OCI-LY1 (cell line): ENCODE measurements around the gene CTNNA3.

ENCODE experiments used
- EZH2 ChIP-seq: fragments of 200-600 bp; sonication (generic), shearing (Covaris generic); IDR thresholded peaks from 2 replicates; pipeline ENCODE4 v1.8.0; 2017; ENCODE audit warnings: borderline replicate concordance, mixed run types, mild to moderate bottlenecking, antibody characterized with exemption, low read length, moderate library complexity, mixed read lengths
- TF ChIP-seq, protein P1 (sequence below): fragments of 200-600 bp; sonication (generic), shearing (Covaris generic); IDR thresholded peaks from 2 replicates; pipeline ENCODE4 v1.5.1; 2017; ENCODE audit warnings: mild to moderate bottlenecking, antibody characterized with exemption, low read length, moderate library complexity, mixed read lengths

DNA sequence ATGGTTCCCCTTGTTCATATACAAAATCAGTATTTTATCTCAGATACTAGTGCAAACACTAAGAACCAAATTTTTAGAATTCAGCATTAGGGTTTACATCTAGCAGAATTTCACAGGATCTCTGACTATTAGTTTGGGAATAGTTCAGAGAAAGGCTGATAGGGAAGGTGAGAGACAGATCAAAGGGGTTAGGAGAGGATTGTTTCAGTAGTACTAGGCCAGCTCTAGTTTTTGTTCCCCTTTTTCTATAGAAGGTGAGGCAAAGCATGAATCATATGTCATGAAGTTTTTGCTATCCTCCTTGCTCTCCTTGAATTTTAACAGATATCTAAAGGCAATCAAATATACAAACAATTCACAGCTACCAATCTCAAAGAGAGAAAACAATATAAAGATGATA lies 26.1 kb upstream of the CTNNA3 start:
- TF ChIP-seq EZH2 = no peak
- TF ChIP-seq, protein P1, sequence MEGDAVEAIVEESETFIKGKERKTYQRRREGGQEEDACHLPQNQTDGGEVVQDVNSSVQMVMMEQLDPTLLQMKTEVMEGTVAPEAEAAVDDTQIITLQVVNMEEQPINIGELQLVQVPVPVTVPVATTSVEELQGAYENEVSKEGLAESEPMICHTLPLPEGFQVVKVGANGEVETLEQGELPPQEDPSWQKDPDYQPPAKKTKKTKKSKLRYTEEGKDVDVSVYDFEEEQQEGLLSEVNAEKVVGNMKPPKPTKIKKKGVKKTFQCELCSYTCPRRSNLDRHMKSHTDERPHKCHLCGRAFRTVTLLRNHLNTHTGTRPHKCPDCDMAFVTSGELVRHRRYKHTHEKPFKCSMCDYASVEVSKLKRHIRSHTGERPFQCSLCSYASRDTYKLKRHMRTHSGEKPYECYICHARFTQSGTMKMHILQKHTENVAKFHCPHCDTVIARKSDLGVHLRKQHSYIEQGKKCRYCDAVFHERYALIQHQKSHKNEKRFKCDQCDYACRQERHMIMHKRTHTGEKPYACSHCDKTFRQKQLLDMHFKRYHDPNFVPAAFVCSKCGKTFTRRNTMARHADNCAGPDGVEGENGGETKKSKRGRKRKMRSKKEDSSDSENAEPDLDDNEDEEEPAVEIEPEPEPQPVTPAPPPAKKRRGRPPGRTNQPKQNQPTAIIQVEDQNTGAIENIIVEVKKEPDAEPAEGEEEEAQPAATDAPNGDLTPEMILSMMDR = no peak
